Epithelial cell of umbilical artery (primary cell): ENCODE results near the gene H19. TPM values are rescaled to one million over a fixed set of nuclear protein-coding genes. Genes with fewer than 3 reads are reported as not detected.

ENCODE experiments used
- total RNA-seq: library from RNA; depleted of rRNA; stranded (reverse); fragments of >200 nt; gene quantifications from 2 replicates; pipeline ENCODE4 v1.2.3, GENCODE V29; 2014

The H19 gene
- total RNA-seq: 9.1 and 19.2 TPM in 2 replicates

GRCh38 chr11:1997755-1998154, at the start of gene H19:
TSS of gene H19 (minus strand) at chr11:1997842.

DNA sequence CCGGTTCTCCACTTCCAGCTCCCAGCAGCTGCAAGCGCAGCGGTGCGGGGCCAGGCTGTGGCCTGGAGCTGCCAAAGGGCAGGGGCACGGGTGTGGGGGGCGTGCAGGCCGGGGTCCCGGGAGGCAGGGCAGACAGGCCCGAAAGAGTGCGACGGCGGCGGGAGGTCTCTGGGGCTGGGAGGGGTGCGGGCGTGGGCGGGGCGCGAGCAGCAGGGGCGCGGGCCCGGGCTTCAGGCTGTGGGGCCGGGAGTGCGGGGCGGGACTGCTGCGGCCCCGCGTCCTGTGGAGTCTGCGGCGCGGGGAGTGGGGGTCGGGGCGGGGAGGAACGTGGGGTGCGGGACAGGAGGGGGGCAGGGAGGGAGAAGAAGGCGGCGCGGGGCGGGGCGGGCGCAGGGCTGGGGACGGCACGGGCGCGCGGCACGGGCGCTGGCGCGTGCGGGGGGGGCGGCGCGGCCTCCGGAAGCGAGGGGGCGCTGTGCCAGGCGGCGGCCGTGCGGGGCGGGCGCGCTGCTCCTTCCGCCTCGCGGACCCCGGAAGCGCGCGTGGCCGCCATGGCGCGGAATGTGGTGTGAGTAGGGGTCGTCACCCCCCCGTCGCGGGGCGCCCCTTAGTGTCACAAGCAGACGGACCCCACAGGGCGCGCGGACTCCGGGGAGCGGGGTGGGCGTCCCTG, 50.7 kb downstream of the H19 start, which contains the start of gene MRPL23:
Gene MRPL23, plus strand, starts transcription at position 521 of the 673 bp plus-strand sequence. Its CDS starts 31 bp downstream, at position 552.

Other genes starting within 250 kb of the H19 start
- 0.15 TPM in 1 of 2 replicates, not detected in the other for gene IFITM10, start 247.2 kb downstream of the H19 start, total RNA-seq
- 54.9 and 67.9 TPM in 2 replicates for gene CTSD, start 233.9 kb downstream of the H19 start, total RNA-seq
- gene SYT8, start 162.9 kb downstream of the H19 start, total RNA-seq: not detected in 2 replicates
- gene TNNI2, start 158.9 kb downstream of the H19 start, total RNA-seq: not detected in 2 replicates
- gene LSP1, start 144.8 kb downstream of the H19 start, total RNA-seq: 0.32 TPM in 1 of 2 replicates, not detected in the other
- gene PRR33, start 105.9 kb downstream of the H19 start, total RNA-seq: not detected in 2 replicates
- not detected in 2 replicates for gene TNNT3, start 78.1 kb downstream of the H19 start, total RNA-seq
- 145 and 179 TPM in 2 replicates for gene MRPL23, start 50.5 kb downstream of the H19 start, total RNA-seq
- 1.5 and 21.1 TPM in 2 replicates for gene IGF2, start 141.5 kb upstream of the H19 start, total RNA-seq
- not detected in 2 replicates for gene INS, start 163.4 kb upstream of the H19 start, total RNA-seq
- not detected in 2 replicates for gene TH, start 174.0 kb upstream of the H19 start, total RNA-seq